OCI-LY1 (cell line): ENCODE results near the gene GALNT13.

Experiments used
- CTCF ChIP-seq: fragments of 200-600 bp; sonication (generic), shearing (Covaris generic); IDR thresholded peaks from 2 replicates; pipeline ENCODE4 v1.5.1; 2017; ENCODE audit warnings: mild to moderate bottlenecking, antibody characterized with exemption, low read length, moderate library complexity, mixed read lengths
- EZH2 ChIP-seq: fragments of 200-600 bp; sonication (generic), shearing (Covaris generic); IDR thresholded peaks from 2 replicates; pipeline ENCODE4 v1.8.0; 2017; ENCODE audit warnings: borderline replicate concordance, mixed run types, mild to moderate bottlenecking, antibody characterized with exemption, low read length, moderate library complexity, mixed read lengths

- TF ChIP-seq CTCF (no peak), EZH2 (no peak)
Measured at GRCh38 chr2:154370873-154371272, 499.2 kb downstream of the GALNT13 start.
